ENCODE results near the gene PCYT1A.
"Not testable (repeated sequence)": the region's sequence is repeated elsewhere in the genome, so short reads cannot be mapped to it uniquely, and the experiment has no call there.

PCYT1A gene

GRCh38 chr3:196288141-196288460 is 575 bp upstream of the PCYT1A start:
- no peak for DNase-seq (ENCODE audit: low read depth in 2 of 2, low spot score in 1 of 2)

- no peak for DNase-seq (ENCODE audit: low read depth in 2 of 2, low spot score in 1 of 2)
Measured at GRCh38 chr3:196287090-196287439, 461 bp downstream of the PCYT1A start.

- no peak for DNase-seq (ENCODE audit: low read depth in 2 of 2, low spot score in 1 of 2)
Measured at GRCh38 chr3:196284396-196284795, 3.1 kb downstream of the PCYT1A start.

- no peak for DNase-seq (ENCODE audit: low read depth in 2 of 2, low spot score in 1 of 2)
Measured at GRCh38 chr3:196281962-196282361, 5.6 kb downstream of the PCYT1A start.

GRCh38 chr3:196280689-196281440 is 6.7 kb downstream of the PCYT1A start:
- DNase-seq (ENCODE audit: low read depth in 2 of 2, low spot score in 1 of 2), result no peak

DNA sequence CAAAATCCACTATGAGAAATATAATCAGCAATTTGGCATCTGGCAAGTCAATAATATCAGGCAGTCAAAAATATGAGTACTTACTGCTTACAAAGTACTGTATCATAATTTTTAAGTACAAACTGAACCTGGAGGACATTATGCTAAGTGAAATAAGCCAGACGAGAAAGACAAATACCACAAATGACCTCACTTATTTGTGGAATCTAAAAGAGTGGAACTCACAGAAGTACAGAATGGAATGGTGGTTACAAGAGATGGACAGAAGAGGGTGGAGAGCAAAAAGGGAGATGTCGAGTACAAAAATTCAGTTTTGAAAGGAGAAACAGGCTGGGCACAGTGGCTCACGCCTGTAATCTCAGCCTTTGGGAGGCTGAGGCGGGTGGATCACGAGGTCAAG is 12.4 kb downstream of the PCYT1A start:
- DNase-seq (ENCODE audit: low read depth in 2 of 2, low spot score in 1 of 2), result no peak

GRCh38 chr3:196274585-196274984 is 12.9 kb downstream of the PCYT1A start:
- DNase-seq (ENCODE audit: low read depth in 2 of 2, low spot score in 1 of 2), result peak; percentile 9 to 25

GRCh38 chr3:196273655-196274054 is 13.9 kb downstream of the PCYT1A start:
- DNase-seq (ENCODE audit: low read depth in 2 of 2, low spot score in 1 of 2), result no peak

GRCh38 chr3:196272826-196273225 is 14.7 kb downstream of the PCYT1A start:
- DNase-seq (ENCODE audit: low read depth in 2 of 2, low spot score in 1 of 2), result no peak

- no peak for DNase-seq (ENCODE audit: low read depth in 2 of 2, low spot score in 1 of 2)
Measured at GRCh38 chr3:196270499-196270898, 17.0 kb downstream of the PCYT1A start.

DNA sequence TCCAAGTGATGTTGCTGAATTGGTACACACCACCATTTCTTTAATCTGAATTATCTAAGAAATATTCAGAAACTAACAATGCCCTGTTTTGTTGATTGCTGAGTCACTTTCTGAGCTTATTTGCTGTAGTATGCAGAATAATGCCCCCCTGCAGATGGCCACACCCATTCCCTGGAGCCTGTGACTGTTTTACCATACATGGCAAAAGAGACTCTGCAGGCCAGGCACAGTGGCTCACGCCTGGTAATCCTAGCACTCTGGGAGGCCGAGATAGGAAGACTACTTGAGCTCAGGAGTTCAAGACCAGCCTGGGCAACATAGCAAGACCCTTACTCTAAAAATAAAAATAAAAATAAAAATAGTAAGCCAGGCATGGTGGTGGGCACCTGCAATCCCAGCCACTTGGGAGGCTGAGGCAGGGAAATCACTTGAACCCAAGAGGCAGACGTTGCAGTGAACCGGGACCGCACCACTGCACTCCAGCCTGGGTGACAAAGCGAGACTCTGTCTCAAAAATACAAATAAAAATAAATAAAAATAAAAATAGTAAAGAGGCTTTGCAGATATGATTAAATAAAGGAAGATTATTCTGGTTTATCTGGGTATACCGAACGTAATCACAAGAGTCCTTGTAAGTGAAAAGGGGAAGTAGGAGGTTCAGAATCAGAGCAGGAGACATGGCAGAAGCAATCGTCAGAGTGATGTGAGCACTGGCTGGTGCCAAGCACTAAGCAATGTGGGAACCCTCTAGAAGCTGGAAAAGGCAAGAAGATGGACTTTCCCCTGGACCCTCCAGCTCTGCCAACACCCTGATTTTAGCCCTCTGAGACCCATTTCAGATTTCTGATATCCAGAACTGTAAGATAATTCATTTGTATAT is 19.0 kb downstream of the PCYT1A start:
- no peak for DNase-seq (ENCODE audit: low read depth in 2 of 2, low spot score in 1 of 2)

DNA sequence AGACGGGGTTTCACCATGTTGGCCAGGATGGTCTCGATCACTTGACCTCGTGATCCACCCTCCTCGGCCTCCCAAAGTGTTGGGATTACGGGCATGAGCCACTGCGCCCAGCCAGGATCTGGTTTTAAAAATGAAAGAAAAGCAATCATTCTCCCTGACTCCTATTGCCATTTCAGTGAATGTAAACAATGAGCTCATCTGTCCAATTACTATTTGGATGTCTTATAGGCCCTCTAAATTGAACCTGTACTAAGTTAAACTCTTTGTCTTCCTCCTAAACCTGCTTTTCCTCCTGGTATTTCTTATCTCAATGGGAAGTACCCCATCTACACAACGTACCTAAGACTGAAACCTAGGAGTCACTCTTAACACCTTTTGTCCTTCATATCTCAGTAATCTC is 23.7 kb downstream of the PCYT1A start:
- DNase-seq (ENCODE audit: low read depth in 2 of 2, low spot score in 1 of 2), result no peak

- no peak for DNase-seq (ENCODE audit: low read depth in 2 of 2, low spot score in 1 of 2)
Measured at GRCh38 chr3:196260784-196261183, 26.7 kb downstream of the PCYT1A start.

GRCh38 chr3:196255776-196256175 is 31.8 kb downstream of the PCYT1A start:
- DNase-seq (ENCODE audit: low read depth in 2 of 2, low spot score in 1 of 2), result no peak

GRCh38 chr3:196254376-196255283 is 32.9 kb downstream of the PCYT1A start:
- no peak for DNase-seq (ENCODE audit: low read depth in 2 of 2, low spot score in 1 of 2)

GRCh38 chr3:196251918-196252317 is 35.6 kb downstream of the PCYT1A start:
- no peak for DNase-seq (ENCODE audit: low read depth in 2 of 2, low spot score in 1 of 2)

DNA sequence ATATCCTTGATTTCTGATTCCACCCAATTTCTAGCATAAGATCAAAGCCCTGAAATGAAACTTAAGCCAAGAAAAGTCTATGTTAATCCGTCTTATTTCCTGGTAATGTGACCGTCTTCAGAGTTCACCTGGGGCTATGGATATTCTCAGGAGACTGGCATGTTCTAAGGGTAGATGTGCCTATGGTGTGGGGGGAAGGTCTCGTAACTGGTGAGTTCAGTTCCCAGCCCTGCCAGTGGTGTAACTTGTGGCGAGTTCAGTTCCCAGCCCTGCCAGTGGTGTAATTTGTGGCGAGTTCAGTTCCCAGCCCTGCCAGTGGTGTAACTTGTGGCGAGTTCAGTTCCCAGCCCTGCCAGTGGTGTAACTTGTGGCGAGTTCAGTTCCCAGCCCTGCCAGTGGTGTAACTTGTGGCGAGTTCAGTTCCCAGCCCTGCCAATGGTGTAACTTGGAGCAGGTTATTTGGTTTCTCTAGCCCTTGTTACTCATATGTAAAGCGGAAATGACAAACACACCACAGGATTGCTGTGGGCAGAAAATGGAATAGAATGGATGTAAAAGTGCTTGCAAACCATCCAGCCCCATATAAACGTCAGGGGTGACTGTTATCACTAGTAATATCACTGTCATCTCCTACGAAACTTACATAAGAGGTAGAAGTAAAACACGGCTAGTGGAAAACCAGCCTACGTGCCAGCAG is 40.8 kb downstream of the PCYT1A start:
- DNase-seq (ENCODE audit: low read depth in 2 of 2, low spot score in 1 of 2), result no peak

DNA sequence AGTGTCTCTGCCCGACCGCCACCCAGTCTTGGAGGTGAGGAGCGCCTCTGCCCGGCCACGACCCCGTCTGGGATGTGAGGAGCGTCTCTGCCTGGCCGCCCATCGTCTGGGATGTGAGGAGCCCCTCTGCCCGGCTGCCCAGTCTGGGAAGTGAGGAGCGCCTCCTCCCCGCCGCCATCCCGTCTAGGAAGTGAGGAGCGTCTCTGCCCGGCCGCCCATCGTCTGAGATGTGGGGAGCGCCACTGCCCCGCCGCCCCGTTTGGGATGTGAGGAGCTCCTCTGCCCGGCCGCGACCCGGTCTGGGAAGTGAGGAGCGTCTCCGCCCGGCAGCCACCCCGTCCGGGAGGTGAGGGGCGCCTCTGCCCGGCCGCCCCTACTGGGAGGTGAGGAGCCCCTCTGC is 43.4 kb downstream of the PCYT1A start:
- not testable (repeated sequence) for DNase-seq (ENCODE audit: low read depth in 2 of 2, low spot score in 1 of 2)

- DNase-seq (ENCODE audit: low read depth in 2 of 2, low spot score in 1 of 2), result no peak
Measured at GRCh38 chr3:196241704-196242103, 45.8 kb downstream of the PCYT1A start.

DNA sequence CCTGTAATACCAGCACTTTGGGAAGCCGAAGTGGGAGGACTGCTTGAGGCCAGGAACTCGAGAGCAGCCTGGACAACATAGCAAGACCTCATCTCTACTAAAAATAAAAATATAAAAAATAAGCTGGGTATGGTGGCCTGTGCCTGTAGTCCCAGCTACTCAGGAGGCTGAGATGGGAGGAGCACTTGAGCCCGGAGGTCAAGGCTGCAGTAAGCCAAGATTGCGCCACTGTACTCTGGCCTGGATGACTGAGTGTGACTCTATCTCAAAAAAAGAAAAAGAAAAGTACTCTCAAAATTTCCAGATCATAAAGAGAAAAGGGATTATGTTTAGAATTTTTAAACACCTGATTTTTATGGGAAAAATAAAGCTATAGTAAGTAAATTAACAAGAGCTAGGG is 47.1 kb downstream of the PCYT1A start:
- no peak for DNase-seq (ENCODE audit: low read depth in 2 of 2, low spot score in 1 of 2)
